ENCODE data around the gene HSPA2. TPM values are rescaled to one million over a fixed set of nuclear protein-coding genes. Genes with fewer than 3 reads are reported as not detected.

The HSPA2 gene
- total and polyA plus RNA-seq, 2 of the 13 experiments (the other 11 are each of a cell fraction or from before 2014, with no cell fraction given), result 0.15 to 0.27 TPM

- WGBS (ENCODE audit: low lambda C conversion rate), result 93% methylated on average over 2 of the region's 2 CpGs
- Histone ChIP-seq H2AFZ (ENCODE audit: low read length) (no peak overlapping the region), H3K4me1 (ENCODE audit: insufficient read depth, low read length) (peaks cover 33% of the 10 kb centered on the region), H3K36me3 (replicated peaks in 1 of 2; ENCODE audit: control insufficient read depth in 1 of 2, insufficient read depth in 2 of 2, low read length in 2 of 2) (no peaks in the 10 kb centered on the region; a peak in 1 of 5 replicates), H3K9me3 (ENCODE audit: low read length) (no peaks in the 10 kb centered on the region), H3K27me3 (ENCODE audit: control insufficient read depth in 1 of 2, insufficient read depth in 2 of 2, low read length in 2 of 2) (no peaks in the 10 kb centered on the region), H4K20me1 (ENCODE audit: insufficient read depth, low read length) (peaks cover 19% of the 10 kb centered on the region), H3K27ac (ENCODE audit: extremely low read length, insufficient read depth, low read length) (no peak overlapping the region), H3K4me3 (replicated peaks in 1 of 3; ENCODE audit: insufficient read depth in 1 of 3, low read depth in 2 of 3, low read length in 3 of 3) (no peak overlapping the region), H3K9ac (ENCODE audit: insufficient read depth, low read depth, low read length) (no peak overlapping the region), H3K4me2 (ENCODE audit: low read depth, low read length) (no peak overlapping the region), H3K79me2 (ENCODE audit: insufficient read depth, low read length) (peaks cover 86% of the 10 kb centered on the region)
- BruUV-seq (replicated peaks), result no TSS peak
- ATAC-seq (no peak), FAIRE-seq (no peak), DNase-seq (ENCODE audit: low spot score) (no peak)
- in situ Hi-C loops (cut with HindIII; ENCODE audit: extremely low pct_ligation_motif_present, low pct_unique_long_range_greater_than_20kb), result no loop called here
- ChIA-PET CTCF (ENCODE audit: low intra/inter-chr PET ratio, low total read pairs) (no interaction called here), POLR2A (no interaction called here)
- intact Hi-C loops (cut with micrococcal nuclease; ENCODE audit: unreplicated experiment), result no loop called here
- TF ChIP-seq MYPOP (CRISPR knock-in tag; IDR thresholded peaks at IDR 0.05) (no peak), NFE2 (CRISPR knock-in tag; IDR thresholded peaks at IDR 0.05) (no peak), ZNF691 (CRISPR knock-in tag; IDR thresholded peaks at IDR 0.05; ENCODE audit: borderline replicate concordance, low read depth) (no peak), ZNF598 (CRISPR knock-in tag; IDR thresholded peaks at IDR 0.05; ENCODE audit: borderline replicate concordance) (no peak)
Observed at GRCh38 chr14:64513271-64513670, 27.3 kb upstream of the HSPA2 start.

GRCh38 chr14:64515053-64515452, 25.5 kb upstream of the HSPA2 start:
- 96% methylated on average over 1 of the region's 1 CpG for WGBS (ENCODE audit: low lambda C conversion rate)
- Histone ChIP-seq H3K27me3 (ENCODE audit: control insufficient read depth in 1 of 2, insufficient read depth in 2 of 2, low read length in 2 of 2) (no peaks in the 10 kb centered on the region), H3K4me3 (replicated peaks in 1 of 3; ENCODE audit: insufficient read depth in 1 of 3, low read depth in 2 of 3, low read length in 3 of 3) (no peak overlapping the region), H3K4me1 (ENCODE audit: insufficient read depth, low read length) (peaks cover 17% of the 10 kb centered on the region), H3K9ac (ENCODE audit: insufficient read depth, low read depth, low read length) (no peak overlapping the region), H3K4me2 (ENCODE audit: low read depth, low read length) (no peak overlapping the region), H3K79me2 (ENCODE audit: insufficient read depth, low read length) (peaks cover 76% of the 10 kb centered on the region), H3K27ac (ENCODE audit: extremely low read length, insufficient read depth, low read length) (no peak overlapping the region), H3K36me3 (replicated peaks in 1 of 2; ENCODE audit: control insufficient read depth in 1 of 2, insufficient read depth in 2 of 2, low read length in 2 of 2) (no peaks in the 10 kb centered on the region; a peak in 1 of 5 replicates), H4K20me1 (ENCODE audit: insufficient read depth, low read length) (peaks cover 17% of the 10 kb centered on the region), H2AFZ (ENCODE audit: low read length) (no peak overlapping the region), H3K9me3 (ENCODE audit: low read length) (no peaks in the 10 kb centered on the region)
- intact Hi-C loops (cut with micrococcal nuclease; ENCODE audit: unreplicated experiment) (no loop called here), in situ Hi-C loops (cut with HindIII; ENCODE audit: extremely low pct_ligation_motif_present, low pct_unique_long_range_greater_than_20kb) (no loop called here)
- FAIRE-seq, result no peak
- BruUV-seq (replicated peaks), result no TSS peak
- POLR2A ChIA-PET, result no interaction called here
- ATAC-seq, result no peak
- no peak for TF ChIP-seq ZNF550 (CRISPR knock-in tag; IDR thresholded peaks at IDR 0.05; ENCODE audit: borderline replicate concordance)
- DNase-seq (ENCODE audit: low spot score), result no peak
- CTCF ChIA-PET (ENCODE audit: low intra/inter-chr PET ratio, low total read pairs), result no interaction called here
